Right lobe of liver (tissue), 6 donors: ENCODE measurements around the gene APOBEC3G. TPM values are rescaled to one million over a fixed set of nuclear protein-coding genes. Genes with fewer than 3 reads are reported as not detected.
A peak's percentile ranks its signal among the peaks of the same experiment; 100 is the strongest.

ENCODE experiments used
- ATAC-seq, 4 donors: fragments of 200-7000 bp; cut with Tn5 transposase; one replicate each; pipeline ENCODE4 v1.9.1; 2020; ENCODE audit warnings: mild to moderate bottlenecking in 4 of 4, moderate library complexity in 4 of 4
- DNase-seq, 3 donors: peaks; one replicate each; pipeline ENCODE4 v3.0.0-alpha.2; 2020
- H3K27ac ChIP-seq, 3 donors: fragments of 200-600 bp; one replicate each; pipeline ENCODE4 v1.8.0; 2022
- H3K27me3 ChIP-seq, 2 donors: fragments of 200-600 bp; one replicate each; pipeline ENCODE4 v1.8.0; 2022
- H3K36me3 ChIP-seq, 4 donors: fragments of 200-600 bp; sonication (generic) in 1 of 4; one replicate each; pipeline versions ENCODE4 v1.5.1 to v1.8.0; 2017 to 2022; ENCODE audit warnings: control low read depth in 1 of 4
- H3K4me1 ChIP-seq, 4 donors: fragments of 200-600 bp; sonication (generic) in 1 of 4; one replicate each; pipeline versions ENCODE4 v1.5.1 to v1.8.0; 2017 to 2022; ENCODE audit warnings: control low read depth in 1 of 4
- H3K4me3 ChIP-seq, 3 donors: fragments of 200-600 bp; one replicate each; pipeline ENCODE4 v1.8.0; 2022
- H3K9me3 ChIP-seq, 4 donors: fragments of 200-600 bp; sonication (generic) in 1 of 4; one replicate each; pipeline versions ENCODE4 v1.5.1 to v1.8.0; 2017 to 2022; ENCODE audit warnings: control low read depth in 1 of 4
- CTCF ChIP-seq, 4 donors: fragments of 200-600 bp in 3 of 4; fragments of 450-650 bp in 1 of 4; IDR thresholded peaks; one replicate each; pipeline versions ENCODE4 v1.5.1 to v1.8.0; 2016 to 2022; ENCODE audit warnings: antibody characterized with exemption in 4 of 4, mild to moderate bottlenecking in 2 of 4
- POLR2A ChIP-seq: fragments of 450-650 bp; IDR thresholded peaks from one replicate; pipeline ENCODE4 v1.6.1; 2017; ENCODE audit warnings: antibody characterized with exemption, mild to moderate bottlenecking
- WGBS: methylation state at CpG from one replicate; pipeline ENCODE4 v1.1.6; 2018; ENCODE audit warnings: low coverage, low lambda C conversion rate; ENCODE audit not compliant: insufficient coverage; ENCODE audit errors: missing lambda C conversion rate; 5-methylcytosine and 5-hydroxymethylcytosine counted together
- intact Hi-C, 2 donors: fragments of 100-400 bp; cut with DNase I; formaldehyde crosslinking; loops; one replicate each; pipeline versions ENCODE4 v1.11.2 to v1.14.1; 2022
- total RNA-seq, 6 experiments: library from RNA; depleted of rRNA in 2 of 6; stranded (reverse); fragments of >200 nt in 2 of 6; fragmentation: NEBNext Ultra II Directional in 3 of 6; extraction: Animal tissue kit (Norgen Biotek cat#: 25700) in 3 of 6; gene quantifications; one replicate each; pipeline versions ENCODE4 v1.1.0 to v1.2.4, GENCODE V29; 2016 to 2023
- donor health status: DM: no; HTN: yes; CAD: no.
- donor health status: DM: no; HTN: no; CAD: no.
- donor health status: DM: no; HTN: no; CAD: no.
- donor health status: DM: no; HTN: yes; CAD: no.
- donor health status: DM: no; HTN: yes; CAD: no.

Gene APOBEC3G
- total RNA-seq, 6 experiments from 2014 or later = 0.42 to 3.0 (median 2.0) TPM

GRCh38 chr22:39129746-39130145 lies 52.7 kb downstream of the APOBEC3G start:
- TF ChIP-seq POLR2A = no peak
- no peak for TF ChIP-seq CTCF (IDR thresholded peaks at IDR 0.05)
- ATAC-seq = no peak
- Histone ChIP-seq H3K36me3 (no peaks in the 10 kb centered on the region), H3K27ac (no peak overlapping the region), H3K4me3 (no peak overlapping the region), H3K4me1 (no peaks in the 10 kb centered on the region), H3K27me3 (no peaks in the 10 kb centered on the region), H3K9me3 (no peaks in the 10 kb centered on the region)
- DNase-seq = no peak
- 89% methylated on average over 8 of the region's 9 CpGs for WGBS
- intact Hi-C loops = loop anchor here (10.0 kb wide), 1 partner anchor 265 kb away; no protein-coding TSS in a partner anchor

GRCh38 chr22:39130152-39130704 lies 53.2 kb downstream of the APOBEC3G start:
- DNase-seq (no peak), ATAC-seq (no peak)
- no CpG with 5 or more reads among the region's 8 CpGs for WGBS
- no peaks in the 10 kb centered on the region for H3K4me1 ChIP-seq
- H3K9me3 ChIP-seq = no peaks in the 10 kb centered on the region
- no peak overlapping the region for H3K4me3 ChIP-seq
- TF ChIP-seq CTCF (IDR thresholded peaks at IDR 0.05) = no peak
- no peak for TF ChIP-seq POLR2A
- H3K27ac ChIP-seq = no peak overlapping the region
- H3K27me3 ChIP-seq = no peaks in the 10 kb centered on the region
- H3K36me3 ChIP-seq = no peaks in the 10 kb centered on the region
- intact Hi-C loops = loop anchor here in 1 of 2 donors (10.0 kb wide), 1 partner anchor 265 kb away; no protein-coding TSS in a partner anchor

- Histone ChIP-seq H3K27me3 (no peaks in the 10 kb centered on the region), H3K4me1 (no peaks in the 10 kb centered on the region), H3K36me3 (no peaks in the 10 kb centered on the region), H3K4me3 (no peak overlapping the region), H3K9me3 (no peaks in the 10 kb centered on the region), H3K27ac (no peak overlapping the region)
- 62% methylated on average over 12 of the region's 24 CpGs for WGBS
- DNase-seq (no peak), ATAC-seq (peak in 3 of 4 donors; percentile 11 to 52 (median 31))
- TF ChIP-seq CTCF (IDR thresholded peaks at IDR 0.05) (no peak), POLR2A (no peak)
- intact Hi-C loops = loop anchor here in 1 of 2 donors (10.0 kb wide), 1 partner anchor 266 kb away; no protein-coding TSS in a partner anchor
These were observed 54.1 kb downstream of the APOBEC3G start for GRCh38 chr22:39130892-39131855.

GRCh38 chr22:39132281-39132680 lies 55.2 kb downstream of the APOBEC3G start:
- ATAC-seq (no peak), DNase-seq (no peak)
- Histone ChIP-seq H3K36me3 (no peaks in the 10 kb centered on the region), H3K27ac (no peak overlapping the region), H3K4me3 (no peak overlapping the region), H3K4me1 (no peaks in the 10 kb centered on the region), H3K27me3 (no peaks in the 10 kb centered on the region), H3K9me3 (no peaks in the 10 kb centered on the region)
- 87% methylated on average over 3 of the region's 6 CpGs for WGBS
- intact Hi-C loops = loop anchor here in 1 of 2 donors (10.0 kb wide), 1 partner anchor 267 kb away; no protein-coding TSS in a partner anchor
- no peak for TF ChIP-seq CTCF (IDR thresholded peaks at IDR 0.05)
- no peak for TF ChIP-seq POLR2A
